ENCODE data around the gene TP53AIP1.

TP53AIP1 gene

GRCh38 chr11:128906185-128907050 lies 36.3 kb downstream of the TP53AIP1 start:
- DNase-seq (ENCODE audit: low read depth in 2 of 2), result no peak

- no peak for DNase-seq (ENCODE audit: low read depth in 2 of 2)
These were observed 37.1 kb downstream of the TP53AIP1 start for GRCh38 chr11:128905345-128906184.

- no peak for DNase-seq (ENCODE audit: low read depth in 2 of 2)
These were observed 37.9 kb downstream of the TP53AIP1 start for GRCh38 chr11:128904656-128905344.

- no peak for DNase-seq (ENCODE audit: low read depth in 2 of 2)
These were observed 38.4 kb downstream of the TP53AIP1 start for GRCh38 chr11:128904303-128904655.

GRCh38 chr11:128903248-128904061 lies 39.2 kb downstream of the TP53AIP1 start:
- no peak for DNase-seq (ENCODE audit: low read depth in 2 of 2)

GRCh38 chr11:128902515-128903066 lies 40.1 kb downstream of the TP53AIP1 start:
- DNase-seq (ENCODE audit: low read depth in 2 of 2), result no peak

- DNase-seq (ENCODE audit: low read depth in 2 of 2), result no peak
These were observed 40.8 kb downstream of the TP53AIP1 start for GRCh38 chr11:128901653-128902514.

- DNase-seq (ENCODE audit: low read depth in 2 of 2), result no peak
These were observed 42.2 kb downstream of the TP53AIP1 start for GRCh38 chr11:128900468-128900867.

- no peak for DNase-seq (ENCODE audit: low read depth in 2 of 2)
These were observed 43.9 kb downstream of the TP53AIP1 start for GRCh38 chr11:128898580-128899344.

- DNase-seq (ENCODE audit: low read depth in 2 of 2), result no peak
These were observed 44.8 kb downstream of the TP53AIP1 start for GRCh38 chr11:128897826-128898225.

- DNase-seq (ENCODE audit: low read depth in 2 of 2), result no peak
These were observed 46.3 kb downstream of the TP53AIP1 start for GRCh38 chr11:128896356-128896755.

GRCh38 chr11:128895526-128895925 lies 47.1 kb downstream of the TP53AIP1 start:
- DNase-seq (ENCODE audit: low read depth in 2 of 2), result no peak

- DNase-seq (ENCODE audit: low read depth in 2 of 2), result no peak
These were observed 48.0 kb downstream of the TP53AIP1 start for GRCh38 chr11:128894685-128895084.

GRCh38 chr11:128894286-128894681 lies 48.4 kb downstream of the TP53AIP1 start:
- no peak for DNase-seq (ENCODE audit: low read depth in 2 of 2)

GRCh38 chr11:128893578-128894285 lies 48.9 kb downstream of the TP53AIP1 start:
- no peak for DNase-seq (ENCODE audit: low read depth in 2 of 2)

GRCh38 chr11:128892866-128893565 lies 49.7 kb downstream of the TP53AIP1 start:
- DNase-seq (ENCODE audit: low read depth in 2 of 2), result no peak

- no peak for DNase-seq (ENCODE audit: low read depth in 2 of 2)
These were observed 50.7 kb downstream of the TP53AIP1 start for GRCh38 chr11:128891913-128892398.

Measured in stimulated activated CD8-positive, alpha-beta memory T cell treated with anti-CD3 and anti-CD28 coated beads, Interleukin-2, amount 100 ng/mL, for 1 hour (primary cell).